Nephron (organoid): ENCODE data around the gene INSIG2.

Experiments
- H3K27ac Mint-ChIP-seq, 3 experiments: 2 replicates each; pipeline ENCODE4 v1.8.0; 2020; ENCODE audit warnings: mixed read lengths in 3 of 3, mild to moderate bottlenecking in 2 of 3, moderate library complexity in 1 of 3
- H3K27me3 Mint-ChIP-seq: 2 replicates; pipeline ENCODE4 v1.8.0; 2021; ENCODE audit warnings: low read depth, mild to moderate bottlenecking, moderate library complexity, mixed read lengths
- H3K36me3 Mint-ChIP-seq: 2 replicates; pipeline ENCODE4 v1.8.0; 2020; ENCODE audit warnings: low read depth, mixed read lengths
- H3K4me1 Mint-ChIP-seq: 2 replicates; pipeline ENCODE4 v1.8.0; 2020; ENCODE audit warnings: mixed read lengths
- H3K4me3 Mint-ChIP-seq, 3 experiments: 2 replicates each; pipeline ENCODE4 v1.8.0; 2020; ENCODE audit warnings: mild to moderate bottlenecking in 3 of 3, mixed read lengths in 3 of 3, moderate library complexity in 2 of 3
- H3K9me3 Mint-ChIP-seq: 2 replicates; pipeline ENCODE4 v1.8.0; 2020; ENCODE audit warnings: mixed read lengths
- TF ChIP-seq, protein P1 (sequence below), 3 experiments: fragments of 200-600 bp; sonication (generic); IDR thresholded peaks; one replicate each; pipeline ENCODE4 v1.5.0; 2021; ENCODE audit warnings: antibody characterized with exemption in 3 of 3; ENCODE audit not compliant: unreplicated experiment in 3 of 3

The INSIG2 gene

DNA sequence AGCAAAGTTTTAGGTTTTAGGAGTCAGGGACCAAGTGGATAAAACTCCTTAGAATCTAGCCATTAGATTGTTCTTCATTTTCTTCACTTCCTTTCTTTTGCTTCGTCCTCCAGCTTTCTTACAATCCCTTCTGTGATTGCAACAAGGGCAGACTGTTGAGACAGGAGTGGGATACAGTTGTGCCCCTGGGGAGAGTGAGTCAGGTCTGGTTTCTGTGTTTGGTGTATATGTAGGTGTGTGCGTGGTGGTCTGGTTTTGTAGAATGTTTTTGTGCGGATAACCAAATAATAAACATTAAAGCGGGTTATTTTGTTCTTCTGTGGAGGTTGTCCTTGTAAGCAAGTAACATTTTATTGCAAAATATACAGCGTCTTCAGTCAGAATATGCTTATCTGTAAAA lies 7.3 kb downstream of the INSIG2 start:
- H3K27ac Mint-ChIP-seq: peak overlapping the region in 1 of 3 experiments; percentile 34
- no peaks in the 10 kb centered on the region for H3K27me3 Mint-ChIP-seq
- H3K4me1 Mint-ChIP-seq: peaks cover 21% of the 10 kb centered on the region
- H3K36me3 Mint-ChIP-seq: peaks cover 20% of the 10 kb centered on the region
- no peaks in the 10 kb centered on the region for H3K9me3 Mint-ChIP-seq
- H3K4me3 Mint-ChIP-seq: no peak overlapping the region
- TF ChIP-seq, protein P1, sequence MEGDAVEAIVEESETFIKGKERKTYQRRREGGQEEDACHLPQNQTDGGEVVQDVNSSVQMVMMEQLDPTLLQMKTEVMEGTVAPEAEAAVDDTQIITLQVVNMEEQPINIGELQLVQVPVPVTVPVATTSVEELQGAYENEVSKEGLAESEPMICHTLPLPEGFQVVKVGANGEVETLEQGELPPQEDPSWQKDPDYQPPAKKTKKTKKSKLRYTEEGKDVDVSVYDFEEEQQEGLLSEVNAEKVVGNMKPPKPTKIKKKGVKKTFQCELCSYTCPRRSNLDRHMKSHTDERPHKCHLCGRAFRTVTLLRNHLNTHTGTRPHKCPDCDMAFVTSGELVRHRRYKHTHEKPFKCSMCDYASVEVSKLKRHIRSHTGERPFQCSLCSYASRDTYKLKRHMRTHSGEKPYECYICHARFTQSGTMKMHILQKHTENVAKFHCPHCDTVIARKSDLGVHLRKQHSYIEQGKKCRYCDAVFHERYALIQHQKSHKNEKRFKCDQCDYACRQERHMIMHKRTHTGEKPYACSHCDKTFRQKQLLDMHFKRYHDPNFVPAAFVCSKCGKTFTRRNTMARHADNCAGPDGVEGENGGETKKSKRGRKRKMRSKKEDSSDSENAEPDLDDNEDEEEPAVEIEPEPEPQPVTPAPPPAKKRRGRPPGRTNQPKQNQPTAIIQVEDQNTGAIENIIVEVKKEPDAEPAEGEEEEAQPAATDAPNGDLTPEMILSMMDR (IDR thresholded peaks at IDR 0.05; ENCODE audit: unreplicated experiment in 3 of 3): no peak

DNA sequence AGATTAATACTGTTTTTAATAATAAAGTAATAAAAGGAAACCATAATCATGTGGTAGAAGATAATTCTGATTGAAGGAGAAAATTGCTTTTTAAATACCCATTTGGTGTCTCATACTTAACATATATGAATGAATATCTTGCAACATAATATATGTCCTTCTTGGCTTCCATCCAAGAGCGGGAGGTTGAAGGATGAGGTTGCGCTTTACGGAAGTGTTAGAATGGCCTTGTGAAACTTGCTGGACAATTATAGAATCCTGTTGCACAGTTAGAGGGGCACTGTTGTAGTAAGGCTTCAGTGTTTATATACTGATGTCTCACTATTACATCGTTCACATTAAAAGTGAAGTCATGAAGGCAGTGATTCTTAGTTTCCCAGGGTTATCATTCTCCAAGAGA lies 9.4 kb downstream of the INSIG2 start:
- no peaks in the 10 kb centered on the region for H3K9me3 Mint-ChIP-seq
- no peaks in the 10 kb centered on the region for H3K27me3 Mint-ChIP-seq
- no peak overlapping the region for H3K4me3 Mint-ChIP-seq
- peaks cover 31% of the 10 kb centered on the region for H3K36me3 Mint-ChIP-seq
- H3K27ac Mint-ChIP-seq: no peak overlapping the region
- TF ChIP-seq, protein P1 (IDR thresholded peaks at IDR 0.05; ENCODE audit: unreplicated experiment in 3 of 3): no peak
- H3K4me1 Mint-ChIP-seq: peaks cover 11% of the 10 kb centered on the region

DNA sequence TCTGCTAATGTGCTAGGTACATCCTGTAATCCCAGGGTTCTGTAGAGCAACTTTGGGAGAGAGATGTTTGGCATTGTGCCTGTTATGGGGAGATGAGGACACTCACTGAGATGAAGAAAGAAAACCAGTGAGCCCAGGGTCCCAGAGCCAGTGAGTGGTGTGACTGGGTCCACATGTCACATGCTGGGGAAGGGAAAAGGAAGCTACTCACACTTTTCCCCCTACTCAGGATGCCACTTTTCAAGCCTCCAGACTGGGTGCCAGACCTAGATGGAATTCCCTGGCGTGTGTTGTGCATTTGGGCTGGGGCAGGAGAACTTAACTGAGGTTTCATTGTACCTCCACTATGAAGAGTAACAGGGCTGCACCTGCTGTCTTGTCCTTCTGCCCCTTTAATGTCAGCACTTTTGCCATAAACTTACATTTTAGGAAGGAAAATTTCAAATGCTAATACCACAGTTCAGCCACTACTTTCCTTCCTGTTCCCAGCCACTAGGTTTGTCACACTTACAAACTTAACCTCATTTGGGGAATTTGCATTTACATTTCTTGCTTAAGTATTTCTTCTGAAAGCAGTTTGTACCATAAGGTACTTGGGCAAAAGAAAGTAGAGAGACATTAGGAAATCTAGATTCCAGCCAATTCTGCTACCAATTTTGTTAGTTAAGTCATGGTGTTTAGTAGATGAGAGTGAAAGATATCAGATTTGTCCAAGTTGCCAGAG lies 10.2 kb downstream of the INSIG2 start:
- Mint-ChIP-seq H3K4me1 (peaks cover 11% of the 10 kb centered on the region), H3K27ac (no peak overlapping the region), H3K36me3 (peaks cover 31% of the 10 kb centered on the region), H3K4me3 (no peak overlapping the region), H3K27me3 (no peaks in the 10 kb centered on the region), H3K9me3 (no peaks in the 10 kb centered on the region)
- TF ChIP-seq, protein P1 (IDR thresholded peaks at IDR 0.05; ENCODE audit: unreplicated experiment in 3 of 3): no peak

DNA sequence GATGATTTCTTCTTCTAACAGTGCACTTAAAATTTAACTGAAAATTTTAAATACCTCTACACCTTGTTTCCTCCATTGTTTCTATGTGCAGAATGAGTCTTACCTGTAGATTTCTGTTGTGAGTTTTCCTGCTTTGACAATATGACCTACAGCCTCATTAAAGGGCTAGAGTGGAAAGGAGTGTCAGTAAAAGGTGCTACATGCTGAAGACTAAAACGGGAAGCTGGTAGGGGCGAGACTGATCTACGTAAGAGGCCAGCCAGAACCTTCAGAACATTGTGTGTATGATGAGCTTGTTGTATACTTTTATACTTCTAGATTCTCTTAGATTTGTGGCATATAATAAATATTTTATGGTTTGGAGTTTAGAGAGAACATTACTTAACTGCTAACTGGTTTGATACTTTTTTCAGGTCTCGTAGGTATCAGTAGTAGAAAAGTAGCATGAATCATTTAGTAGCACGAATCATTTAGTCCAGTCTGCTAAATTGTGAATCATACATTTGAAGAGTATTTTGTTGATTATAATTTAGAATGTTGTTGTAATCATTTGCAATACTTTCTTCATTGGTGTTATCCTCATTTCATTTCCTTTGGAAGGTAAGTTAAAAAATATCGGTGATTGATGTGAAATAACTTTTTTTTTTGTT lies 14.3 kb downstream of the INSIG2 start:
- H3K4me3 Mint-ChIP-seq: no peak overlapping the region

DNA sequence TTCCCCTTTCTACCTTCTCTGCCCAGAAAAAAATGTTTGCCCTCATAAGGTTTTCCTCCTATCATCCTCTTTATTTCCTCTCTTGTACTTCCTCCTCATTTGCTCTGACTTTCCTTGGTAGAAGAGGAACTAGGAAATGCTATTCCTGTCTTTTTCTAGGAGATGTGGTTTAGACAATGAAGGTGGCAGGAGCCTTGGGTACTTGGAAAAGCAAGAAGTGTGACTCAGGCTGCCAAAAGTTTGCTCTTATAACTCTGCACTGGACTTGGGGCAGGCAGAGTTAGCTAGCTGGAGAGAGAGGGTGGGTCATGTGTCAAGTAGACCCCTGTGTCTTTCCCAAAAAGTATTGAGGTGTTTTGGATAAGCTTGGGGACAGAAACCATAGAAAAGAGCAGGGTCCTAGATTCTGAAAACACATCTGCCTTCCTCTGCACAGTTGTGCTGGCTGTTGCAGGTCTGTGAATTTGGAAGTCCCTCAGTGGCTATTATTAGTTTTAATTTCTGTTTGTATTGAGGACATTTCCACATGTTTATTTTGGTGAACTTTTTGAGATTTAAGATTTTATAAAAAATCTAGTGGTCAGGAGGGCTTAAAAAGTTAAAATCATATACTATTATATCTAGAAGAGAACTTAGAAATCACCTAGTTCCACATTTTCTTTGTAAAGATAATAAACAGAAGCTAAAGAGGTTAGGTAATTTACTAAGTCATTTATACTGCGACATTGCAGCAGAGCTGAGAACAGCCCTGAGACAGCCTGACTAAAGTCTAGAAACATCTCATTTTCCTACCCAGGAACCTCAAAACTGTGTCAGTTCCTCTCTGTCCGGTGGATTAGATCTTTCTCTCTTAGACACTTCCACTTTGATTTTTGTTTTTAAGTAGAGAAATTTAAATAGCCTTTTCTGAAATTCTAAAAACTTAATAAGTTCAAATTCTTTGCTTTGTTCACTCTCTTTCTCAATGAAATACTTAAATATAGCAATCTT lies 16.0 kb downstream of the INSIG2 start:
- Mint-ChIP-seq H3K27me3 (no peaks in the 10 kb centered on the region), H3K36me3 (peaks cover 49% of the 10 kb centered on the region), H3K9me3 (no peaks in the 10 kb centered on the region), H3K4me3 (no peak overlapping the region), H3K4me1 (no peaks in the 10 kb centered on the region), H3K27ac (no peak overlapping the region)
- TF ChIP-seq, protein P1 (IDR thresholded peaks at IDR 0.05; ENCODE audit: unreplicated experiment in 3 of 3): no peak

More for the DNA sequence above, 14.3 kb downstream of the INSIG2 start:
- H3K27ac Mint-ChIP-seq: no peak overlapping the region
- no peaks in the 10 kb centered on the region for H3K27me3 Mint-ChIP-seq
- peaks cover 6% of the 10 kb centered on the region for H3K4me1 Mint-ChIP-seq
- H3K9me3 Mint-ChIP-seq: no peaks in the 10 kb centered on the region
- TF ChIP-seq, protein P1 (IDR thresholded peaks at IDR 0.05; ENCODE audit: unreplicated experiment in 3 of 3): no peak
- peaks cover 51% of the 10 kb centered on the region for H3K36me3 Mint-ChIP-seq
